Glomerular visceral epithelial cell (primary cell): Measurements from ENCODE around the gene OR2A25.

ENCODE experiments used
- DNase-seq: peaks from one replicate; pipeline ENCODE4 v3.0.0-alpha.2; 2016; ENCODE audit errors: extremely low spot score

Gene OR2A25

DNA sequence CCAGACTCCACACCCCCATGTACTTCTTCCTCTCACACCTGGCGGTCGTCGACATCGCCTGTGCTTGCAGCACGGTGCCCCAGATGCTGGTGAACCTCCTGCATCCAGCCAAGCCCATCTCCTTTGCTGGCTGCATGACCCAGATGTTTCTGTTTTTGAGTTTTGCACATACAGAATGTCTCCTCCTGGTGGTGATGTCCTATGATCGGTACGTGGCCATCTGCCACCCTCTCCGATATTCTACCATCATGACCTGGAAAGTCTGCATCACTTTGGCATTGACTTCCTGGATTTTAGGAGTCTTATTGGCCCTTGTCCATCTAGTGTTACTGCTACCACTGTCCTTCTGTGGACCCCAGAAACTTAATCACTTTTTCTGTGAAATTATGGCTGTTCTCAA, 4.8 kb downstream of the OR2A25 start:
- no peak for DNase-seq

DNA sequence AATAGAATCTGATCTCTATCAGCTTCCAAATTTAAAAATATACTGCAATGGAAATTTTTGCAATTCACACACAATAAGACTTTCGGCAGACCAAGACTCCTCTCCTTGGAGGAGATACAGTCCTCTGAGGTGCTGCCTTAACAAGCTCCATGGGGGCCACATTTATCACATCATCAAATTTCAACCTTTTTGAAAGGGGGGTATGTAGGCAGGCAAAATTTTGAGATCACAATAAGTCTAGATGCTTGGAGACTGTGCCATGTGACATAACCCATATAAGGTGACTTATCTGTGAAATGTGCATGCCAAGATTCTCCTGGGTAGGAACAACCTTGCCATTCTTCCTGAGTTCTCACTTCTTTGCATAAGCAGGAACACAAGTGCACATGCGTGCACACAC, 16.4 kb downstream of the OR2A25 start, which contains the start of gene OR2A12:
TSS of gene OR2A12 (plus strand) at position 301 of the 400 bp plus-strand sequence. CDS start 8,830 bp downstream, outside the sequence.
- no peak for DNase-seq

DNA sequence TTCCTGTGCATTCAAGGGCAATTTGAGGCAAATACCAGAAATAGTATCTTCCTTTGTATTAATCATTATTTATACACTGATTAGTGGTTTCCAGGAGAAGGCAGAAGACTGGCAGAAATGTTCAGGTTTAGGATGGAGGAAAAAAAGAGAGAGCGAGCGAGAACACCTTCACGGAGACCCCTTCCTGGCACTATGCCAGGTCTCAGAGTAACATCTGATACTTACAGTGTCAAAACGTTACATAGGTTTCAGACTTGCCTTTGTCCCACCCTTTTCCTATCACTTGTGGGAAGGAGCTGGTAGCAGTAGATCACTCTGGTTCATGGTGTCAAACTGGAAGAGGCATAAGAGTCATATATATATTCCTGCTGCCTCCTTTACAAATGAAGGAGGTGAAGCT, 17.1 kb downstream of the OR2A25 start:
- DNase-seq: no peak

DNA sequence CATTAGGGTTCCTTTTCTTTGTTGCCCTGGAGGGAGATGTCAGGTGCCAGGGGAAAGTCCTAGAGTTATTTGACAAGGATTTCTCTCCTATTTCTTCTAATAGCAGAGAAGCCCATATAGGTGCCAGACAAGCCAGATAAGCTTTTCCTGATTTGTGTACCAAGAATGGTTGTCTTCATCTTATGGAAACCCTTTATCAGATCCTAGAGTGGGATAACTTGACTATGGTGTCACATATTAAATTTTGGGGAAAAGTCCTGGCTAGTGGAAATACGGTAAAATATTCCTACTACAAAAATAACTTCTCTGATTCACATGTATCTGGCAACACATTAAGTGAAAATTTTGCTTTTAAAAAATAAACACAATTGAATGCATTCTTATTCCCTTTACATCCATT, 17.6 kb downstream of the OR2A25 start:
- no peak for DNase-seq

DNA sequence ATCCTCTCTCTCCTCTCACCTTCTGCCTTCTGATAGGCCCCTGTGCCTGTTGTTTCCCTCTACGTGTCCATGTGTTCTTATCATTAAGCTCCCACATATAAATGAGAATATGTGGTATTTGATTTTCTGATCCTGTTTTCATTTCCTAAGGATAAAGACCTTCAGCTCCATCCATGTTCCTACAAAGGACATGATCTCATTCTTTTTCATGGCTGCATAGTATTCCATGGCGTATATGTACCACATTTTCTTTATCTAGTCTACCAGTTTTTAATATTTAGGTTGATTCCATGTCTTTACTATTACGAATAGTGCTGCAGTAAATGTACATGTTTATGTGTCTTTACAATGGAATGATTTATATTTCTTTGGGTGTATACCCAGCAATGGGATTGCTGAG, 21.1 kb downstream of the OR2A25 start:
- no peak for DNase-seq

DNA sequence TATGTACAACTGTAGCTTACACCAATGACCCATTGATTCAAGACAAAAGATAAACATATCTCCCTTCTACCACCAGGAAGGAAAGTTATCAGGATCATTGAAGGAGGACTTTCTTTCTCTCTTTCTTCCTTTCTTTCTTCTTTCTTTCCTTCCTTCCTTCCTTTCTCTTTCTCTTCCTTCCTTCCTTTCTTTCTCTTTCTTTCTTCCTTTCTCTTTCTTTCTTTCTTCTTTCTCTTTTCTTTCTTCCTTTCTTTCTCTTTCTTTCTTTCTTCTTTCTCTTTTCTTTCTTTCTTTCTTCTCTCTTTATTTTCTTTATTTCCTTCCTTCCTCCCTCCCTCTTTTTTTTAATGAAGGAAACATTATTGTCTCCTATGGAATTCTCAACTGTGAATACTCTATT, 29.2 kb downstream of the OR2A25 start:
- no peak for DNase-seq

DNA sequence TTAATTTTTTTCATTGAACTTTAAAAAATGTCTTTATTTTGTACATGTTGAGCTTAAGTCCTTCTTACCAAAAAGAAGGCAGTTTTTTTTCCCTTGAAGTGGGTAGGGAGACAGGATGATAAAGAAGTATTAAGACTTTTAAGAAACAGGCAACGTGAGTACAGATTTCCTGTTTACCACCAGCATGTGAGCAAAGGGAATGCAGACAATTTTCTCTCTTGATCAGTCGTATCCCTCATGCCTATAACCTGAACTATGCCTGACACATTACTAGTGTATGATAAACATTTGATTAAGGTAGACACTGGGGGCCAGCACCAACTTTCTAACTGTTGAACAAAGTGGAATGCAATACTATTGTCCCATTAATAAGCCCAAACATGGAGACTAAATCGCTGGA, 31.0 kb downstream of the OR2A25 start:
- no peak for DNase-seq

DNA sequence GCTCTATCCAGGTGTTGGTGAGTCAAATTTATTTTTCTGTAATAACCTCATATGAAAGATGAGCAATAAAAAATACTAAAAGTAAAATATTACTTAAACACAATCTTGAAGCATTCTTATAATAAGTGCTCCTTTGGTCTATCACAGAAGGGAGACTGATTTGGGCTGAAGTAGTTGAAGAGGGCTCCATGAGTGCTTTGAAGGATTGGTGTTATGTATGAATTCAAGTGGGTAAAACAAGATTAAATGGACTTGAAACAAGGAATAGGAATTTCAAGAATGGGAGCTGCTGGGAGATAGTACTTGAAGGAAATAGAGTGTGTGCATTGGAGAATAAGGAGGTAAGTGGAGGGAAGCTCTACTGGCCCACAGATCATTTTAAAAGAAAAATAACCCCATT, 32.4 kb downstream of the OR2A25 start:
- DNase-seq: no peak

DNA sequence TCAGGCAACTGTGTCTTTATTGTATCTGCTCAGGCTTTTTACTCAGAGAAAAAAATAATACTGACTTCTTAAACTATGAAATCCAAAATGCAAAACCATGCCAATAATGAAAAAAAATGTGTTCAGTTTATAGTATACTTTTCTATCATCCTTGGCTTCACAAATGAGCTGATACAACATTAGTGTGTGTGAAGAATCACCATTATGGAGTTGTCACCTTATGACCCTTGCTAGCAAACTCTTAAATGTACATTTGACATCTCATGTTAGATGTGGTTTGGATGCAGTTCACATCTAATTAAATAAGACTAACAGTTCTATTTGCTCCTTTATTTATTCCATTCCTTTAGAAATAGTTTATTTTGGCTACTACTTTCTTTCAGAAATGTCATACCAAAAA, 35.6 kb downstream of the OR2A25 start:
- no peak for DNase-seq

DNA sequence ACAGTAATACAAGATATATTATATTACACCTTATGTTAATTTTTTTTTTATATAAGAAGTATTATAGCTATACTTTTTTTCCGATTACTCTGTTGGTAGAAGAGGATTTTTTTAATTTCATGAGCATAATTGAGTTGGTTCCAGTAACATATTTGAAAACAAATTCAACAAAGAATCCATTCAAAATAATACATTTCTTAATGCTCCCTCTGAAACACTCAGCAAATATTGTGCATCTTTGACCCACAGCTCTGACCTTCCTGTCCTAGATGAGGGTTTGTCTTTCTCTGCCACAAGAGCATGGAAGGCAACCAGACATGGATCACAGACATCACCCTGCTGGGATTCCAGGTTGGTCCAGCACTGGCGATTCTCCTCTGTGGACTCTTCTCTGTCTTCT, 39.7 kb downstream of the OR2A25 start, which contains the start of gene OR2A2:
TSS of gene OR2A2 (plus strand) at position 301 of the 400 bp plus-strand sequence. CDS start at position 301, 0 bp downstream.
- DNase-seq: no peak

DNA sequence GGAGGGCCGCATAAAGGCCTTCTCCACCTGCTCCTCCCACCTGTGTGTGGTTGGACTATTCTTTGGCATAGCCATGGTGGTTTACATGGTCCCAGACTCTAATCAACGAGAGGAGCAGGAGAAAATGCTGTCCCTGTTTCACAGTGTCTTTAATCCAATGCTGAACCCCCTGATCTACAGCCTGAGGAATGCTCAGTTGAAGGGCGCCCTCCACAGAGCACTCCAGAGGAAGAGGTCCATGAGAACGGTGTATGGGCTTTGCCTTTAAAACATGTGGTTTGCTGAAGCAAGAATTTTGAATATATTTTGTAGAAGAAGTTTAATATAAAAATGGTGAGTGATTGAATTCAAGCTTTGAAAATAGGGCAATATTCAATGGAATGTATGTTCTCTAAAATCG, 40.7 kb downstream of the OR2A25 start:
- no peak for DNase-seq

DNA sequence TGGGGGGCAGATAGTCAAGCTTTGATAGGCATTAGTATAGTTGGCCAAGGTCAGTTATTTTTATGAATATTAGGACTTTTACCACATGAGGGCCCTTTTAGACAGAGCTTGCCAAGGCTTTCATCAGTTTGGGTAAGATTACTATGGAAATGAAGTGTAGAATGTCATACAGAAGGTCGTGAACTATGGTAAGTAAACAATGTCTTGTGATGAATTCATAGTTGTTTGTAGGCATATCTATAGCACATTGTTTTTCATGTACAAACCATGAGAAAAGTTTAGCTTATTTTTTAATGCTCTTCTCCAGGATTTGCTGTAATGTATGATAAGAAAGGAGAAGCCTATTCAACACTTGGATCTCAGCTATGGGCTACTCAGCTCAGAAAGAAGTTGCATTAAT, 44.0 kb downstream of the OR2A25 start:
- DNase-seq: no peak

DNA sequence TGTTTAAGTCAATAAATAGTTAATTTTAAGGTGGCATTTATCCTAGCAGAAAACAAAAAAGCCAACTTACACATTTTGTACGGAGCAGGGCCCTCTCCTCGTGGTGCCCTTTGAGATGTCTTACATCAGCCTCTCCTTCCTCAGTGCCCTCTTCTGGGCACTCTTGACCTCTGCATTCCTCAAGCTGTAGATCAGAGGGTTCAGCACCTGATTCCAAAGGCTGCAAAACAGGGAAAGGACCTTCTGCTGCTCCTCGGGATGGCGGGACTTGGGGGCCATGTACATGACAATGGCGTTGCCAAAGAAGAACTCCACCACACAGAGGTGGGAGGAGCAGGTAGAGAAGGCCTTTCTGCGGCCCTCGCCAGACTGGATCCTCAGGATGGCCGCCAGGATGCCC, 48.7 kb downstream of the OR2A25 start:
- DNase-seq: no peak

DNA sequence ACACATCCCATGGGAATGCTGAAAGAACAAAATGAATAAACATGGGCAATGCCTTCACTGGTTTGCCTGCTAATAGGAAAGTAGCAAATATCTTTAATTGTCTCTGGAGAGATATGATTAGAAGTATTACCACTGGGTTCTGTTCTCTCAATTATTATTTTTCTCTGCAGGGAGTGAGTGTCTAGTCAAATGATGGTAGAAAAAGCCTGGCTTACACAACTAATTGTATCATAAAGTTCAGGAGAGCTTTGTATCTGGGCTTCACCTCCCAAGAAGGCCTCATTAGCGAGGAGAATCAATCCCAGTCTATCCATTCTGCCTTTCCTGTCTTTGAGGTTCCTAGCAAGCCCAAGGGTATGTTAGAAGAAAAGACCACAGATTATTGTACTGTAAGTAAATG, 53.3 kb downstream of the OR2A25 start, which contains the start of gene OR2A14:
TSS of gene OR2A14 (plus strand) at position 301 of the 400 bp plus-strand sequence. CDS start 5,937 bp downstream, outside the sequence.
- no peak for DNase-seq
